Memory B cell (primary cell): Measurements from ENCODE around the gene SERPINB7.

ENCODE experiments used
- ATAC-seq: fragments of 150-1000 bp; cut with Tn5 transposase; 2 replicates; pipeline ENCODE4 v1.10.0; 2021; ENCODE audit warnings: low read depth, mild to moderate bottlenecking, moderate library complexity
- DNase-seq, 2 donors: peaks; one replicate each; pipeline ENCODE4 v3.0.0; 2022; ENCODE audit warnings: low spot score in 2 of 2
- H3K27ac Mint-ChIP-seq: one replicate; pipeline ENCODE4 v1.8.0; 2022; ENCODE audit warnings: mild to moderate bottlenecking, moderate library complexity, mixed read lengths
- H3K27me3 Mint-ChIP-seq: one replicate; pipeline ENCODE4 v1.8.0; 2022; ENCODE audit warnings: mixed read lengths
- H3K36me3 Mint-ChIP-seq: one replicate; pipeline ENCODE4 v1.8.0; 2022; ENCODE audit warnings: mild to moderate bottlenecking, mixed read lengths
- H3K4me1 Mint-ChIP-seq: one replicate; pipeline ENCODE4 v1.8.0; 2022; ENCODE audit warnings: mixed read lengths
- H3K4me3 Mint-ChIP-seq: one replicate; pipeline ENCODE4 v1.8.0; 2022; ENCODE audit warnings: mild to moderate bottlenecking, moderate library complexity, mixed read lengths
- H3K9me3 Mint-ChIP-seq: one replicate; pipeline ENCODE4 v1.8.0; 2022; ENCODE audit warnings: mixed read lengths

The SERPINB7 gene

GRCh38 chr18:63843008-63843407 is 67.8 kb downstream of the SERPINB7 start:
- Mint-ChIP-seq H3K27ac (no peak overlapping the region), H3K27me3 (peaks cover 9% of the 10 kb centered on the region), H3K4me1 (no peaks in the 10 kb centered on the region), H3K9me3 (no peaks in the 10 kb centered on the region), H3K4me3 (no peak overlapping the region), H3K36me3 (no peaks in the 10 kb centered on the region)
- ATAC-seq = no peak
- no peak for DNase-seq

- Mint-ChIP-seq H3K27ac (no peak overlapping the region), H3K4me3 (no peak overlapping the region), H3K27me3 (peaks cover 9% of the 10 kb centered on the region), H3K4me1 (no peaks in the 10 kb centered on the region), H3K36me3 (no peaks in the 10 kb centered on the region), H3K9me3 (no peaks in the 10 kb centered on the region)
- DNase-seq = no peak
- ATAC-seq = no peak
Observed at GRCh38 chr18:63844254-63844653, 69.0 kb downstream of the SERPINB7 start.

- no peak overlapping the region for H3K4me3 Mint-ChIP-seq
Observed at GRCh38 chr18:63848159-63848558, 72.9 kb downstream of the SERPINB7 start.

GRCh38 chr18:63850020-63850419 is 74.8 kb downstream of the SERPINB7 start:
- H3K9me3 Mint-ChIP-seq = peaks cover 1% of the 10 kb centered on the region
- ATAC-seq = no peak
- no peak overlapping the region for H3K27ac Mint-ChIP-seq
- no peaks in the 10 kb centered on the region for H3K36me3 Mint-ChIP-seq
- H3K27me3 Mint-ChIP-seq = peaks cover 2% of the 10 kb centered on the region
- no peak overlapping the region for H3K4me3 Mint-ChIP-seq
- no peak for DNase-seq
- no peaks in the 10 kb centered on the region for H3K4me1 Mint-ChIP-seq

More at GRCh38 chr18:63848159-63848558, 72.9 kb downstream of the SERPINB7 start:
- H3K27ac Mint-ChIP-seq = no peak overlapping the region
- no peaks in the 10 kb centered on the region for H3K9me3 Mint-ChIP-seq
- no peak for ATAC-seq
- H3K4me1 Mint-ChIP-seq = no peaks in the 10 kb centered on the region
- no peaks in the 10 kb centered on the region for H3K36me3 Mint-ChIP-seq
- DNase-seq = no peak
- H3K27me3 Mint-ChIP-seq = peaks cover 4% of the 10 kb centered on the region

- no peak for DNase-seq
- ATAC-seq = no peak
- H3K27me3 Mint-ChIP-seq = peaks cover 2% of the 10 kb centered on the region
- H3K27ac Mint-ChIP-seq = no peak overlapping the region
- H3K4me1 Mint-ChIP-seq = no peaks in the 10 kb centered on the region
- peaks cover 2% of the 10 kb centered on the region for H3K9me3 Mint-ChIP-seq
- no peaks in the 10 kb centered on the region for H3K36me3 Mint-ChIP-seq
- H3K4me3 Mint-ChIP-seq = no peak overlapping the region
Observed at GRCh38 chr18:63850636-63851035, 75.4 kb downstream of the SERPINB7 start.
